ENCODE measurements around the gene ATP10A.
A peak's percentile ranks its signal among the peaks of the same experiment; 100 is the strongest.

ATP10A gene

GRCh38 chr15:25783134-25783533 is 80.0 kb downstream of the ATP10A start:
- Histone ChIP-seq H2BK15ac (ENCODE audit: low read length) (no peak overlapping the region), H2BK5ac (ENCODE audit: low read length) (no peak overlapping the region), H2BK120ac (ENCODE audit: low read depth, low read length) (no peak overlapping the region), H3K9ac (ENCODE audit: low read depth, low read length, poor library complexity) (no peak overlapping the region), H3K4me1 (ENCODE audit: control insufficient read depth in 2 of 2, insufficient read depth in 1 of 2, low read depth in 1 of 2, low read length in 2 of 2) (peaks cover 0 to 2% of the 10 kb centered on the region in 2 donors), H3K18ac (ENCODE audit: low read length) (no peak overlapping the region), H3K4me2 (ENCODE audit: insufficient read depth, low read length, poor library complexity, severe bottlenecking) (no peak overlapping the region), H3K23ac (ENCODE audit: low read depth, low read length, poor library complexity) (no peak overlapping the region), H3K36me3 (replicated peaks in 1 of 2; ENCODE audit: control insufficient read depth in 2 of 2, insufficient read depth in 2 of 2, low read length in 2 of 2) (no peaks in the 10 kb centered on the region), H2AK5ac (ENCODE audit: low read depth, low read length) (no peak overlapping the region), H3K27me3 (ENCODE audit: control insufficient read depth in 3 of 3, insufficient read depth in 3 of 3, low read depth in 1 of 3, low read length in 3 of 3) (no peaks in the 10 kb centered on the region), H4K91ac (ENCODE audit: low read depth, low read length, poor library complexity) (no peak overlapping the region), H4K8ac (ENCODE audit: low read depth, low read length) (no peak overlapping the region), H2AFZ (ENCODE audit: low read length) (peak overlapping the region; percentile 35), H3K79me1 (ENCODE audit: low read depth, low read length) (no peaks in the 10 kb centered on the region), H3K4me3 (ENCODE audit: low read length in 2 of 2) (no peak overlapping the region), H3K9me3 (replicated peaks in 1 of 2; ENCODE audit: control insufficient read depth in 2 of 2, insufficient read depth in 1 of 2, low read depth in 1 of 2, low read length in 2 of 2) (no peaks in the 10 kb centered on the region), H3K14ac (ENCODE audit: low read length) (no peak overlapping the region), H3K4ac (ENCODE audit: low read length) (no peak overlapping the region), H3K27ac (replicated peaks; ENCODE audit: low read length) (no peak overlapping the region), H2BK12ac (ENCODE audit: low read length) (no peak overlapping the region)
- WGBS, 2 donors (ENCODE audit: extremely low coverage in 2 of 2, insufficient read length in 2 of 2, insufficient replicate concordance in 1 of 2): no CpG with 5 or more reads among the region's 3 CpGs
- DNase-seq (ENCODE audit: low spot score): no peak

DNA sequence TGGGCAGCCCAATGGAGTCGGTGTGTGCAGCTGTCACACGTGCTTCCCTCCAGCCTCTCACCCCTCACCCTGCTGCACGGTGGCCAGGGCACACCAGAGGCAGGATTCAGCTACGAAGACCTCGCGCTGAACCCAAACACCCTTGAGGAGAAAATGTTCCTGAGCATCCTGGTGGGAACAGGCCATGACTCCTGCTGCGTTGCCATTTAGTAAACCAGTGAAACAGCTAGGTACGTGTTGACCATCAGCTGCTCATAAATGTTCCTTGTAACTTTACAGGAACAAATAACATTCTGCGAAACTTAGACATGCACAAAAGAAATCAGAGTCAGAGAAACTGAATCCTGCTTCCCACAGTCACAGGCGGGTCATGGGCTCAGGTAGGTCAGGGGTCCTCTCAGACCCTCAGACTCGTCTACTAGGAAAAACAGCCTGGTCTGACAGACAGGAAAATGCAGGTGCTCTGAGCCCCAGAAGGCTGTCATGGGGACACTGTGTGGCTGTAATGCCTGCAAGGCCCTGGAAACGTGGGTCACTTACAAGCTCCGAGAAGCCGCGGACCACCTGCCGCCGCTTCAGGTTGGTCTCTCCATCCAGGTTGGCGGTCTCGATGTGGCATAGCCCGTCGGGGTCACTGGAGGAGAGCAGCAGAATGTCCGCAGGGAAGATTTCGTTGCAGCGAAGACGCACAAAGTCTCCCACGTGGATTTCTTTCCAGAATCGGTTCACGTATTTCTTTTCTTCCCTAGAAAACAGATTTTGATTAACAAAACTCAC is 82.5 kb downstream of the ATP10A start:
- Histone ChIP-seq H3K4me1 (ENCODE audit: control insufficient read depth in 2 of 2, insufficient read depth in 1 of 2, low read depth in 1 of 2, low read length in 2 of 2) (peaks cover under 1 to 2% of the 10 kb centered on the region in 2 donors), H2AK5ac (ENCODE audit: low read depth, low read length) (peak overlapping the region; percentile 50), H3K14ac (ENCODE audit: low read length) (no peak overlapping the region), H2BK5ac (ENCODE audit: low read length) (peak overlapping the region; percentile 19), H3K36me3 (replicated peaks in 1 of 2; ENCODE audit: control insufficient read depth in 2 of 2, insufficient read depth in 2 of 2, low read length in 2 of 2) (no peaks in the 10 kb centered on the region), H3K23ac (ENCODE audit: low read depth, low read length, poor library complexity) (no peak overlapping the region), H3K4ac (ENCODE audit: low read length) (no peak overlapping the region), H4K8ac (ENCODE audit: low read depth, low read length) (no peak overlapping the region), H2BK12ac (ENCODE audit: low read length) (peak overlapping the region; percentile 49), H4K91ac (ENCODE audit: low read depth, low read length, poor library complexity) (no peak overlapping the region), H3K4me3 (ENCODE audit: low read length in 2 of 2) (no peak overlapping the region), H2AFZ (ENCODE audit: low read length) (no peak overlapping the region), H3K27ac (replicated peaks; ENCODE audit: low read length) (no peak overlapping the region), H3K79me1 (ENCODE audit: low read depth, low read length) (no peaks in the 10 kb centered on the region), H3K18ac (ENCODE audit: low read length) (peak overlapping the region; percentile 87), H2BK120ac (ENCODE audit: low read depth, low read length) (peak overlapping the region; percentile 74), H3K4me2 (ENCODE audit: insufficient read depth, low read length, poor library complexity, severe bottlenecking) (no peak overlapping the region), H2BK15ac (ENCODE audit: low read length) (no peak overlapping the region), H3K9me3 (replicated peaks in 1 of 2; ENCODE audit: control insufficient read depth in 2 of 2, insufficient read depth in 1 of 2, low read depth in 1 of 2, low read length in 2 of 2) (no peaks in the 10 kb centered on the region), H3K27me3 (ENCODE audit: control insufficient read depth in 3 of 3, insufficient read depth in 3 of 3, low read depth in 1 of 3, low read length in 3 of 3) (peaks cover 0 to 3% (median 0%) of the 10 kb centered on the region in 3 experiments), H3K9ac (ENCODE audit: low read depth, low read length, poor library complexity) (no peak overlapping the region)
- WGBS, 2 donors (ENCODE audit: extremely low coverage in 2 of 2, insufficient read length in 2 of 2, insufficient replicate concordance in 1 of 2): no CpG with 5 or more reads among the region's 28 CpGs
- no peak for DNase-seq (ENCODE audit: low spot score)

DNA sequence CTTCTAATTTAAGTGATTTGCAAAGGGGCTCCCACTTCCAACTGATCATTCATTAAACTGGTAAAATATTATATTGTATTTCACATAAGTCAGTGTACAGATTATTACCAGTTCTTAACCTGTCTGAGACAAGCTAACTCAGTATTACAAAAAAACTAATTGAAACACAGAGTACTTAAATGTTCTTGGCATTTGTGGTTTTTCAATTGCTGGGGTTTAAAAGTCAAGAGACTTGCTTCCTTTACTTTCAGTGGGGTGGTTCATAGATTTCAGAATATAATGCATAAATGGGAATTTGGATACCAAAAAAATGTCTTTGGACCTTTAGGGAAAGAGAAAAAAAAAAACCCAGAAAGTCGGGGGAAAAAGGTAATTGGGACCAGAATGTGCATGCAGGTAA is 85.0 kb downstream of the ATP10A start:
- Histone ChIP-seq H3K27me3 (ENCODE audit: control insufficient read depth in 3 of 3, insufficient read depth in 3 of 3, low read depth in 1 of 3, low read length in 3 of 3) (peaks cover 0 to 3% (median 0%) of the 10 kb centered on the region in 3 experiments), H2BK15ac (ENCODE audit: low read length) (no peak overlapping the region), H3K23ac (ENCODE audit: low read depth, low read length, poor library complexity) (no peak overlapping the region), H2BK5ac (ENCODE audit: low read length) (no peak overlapping the region), H4K8ac (ENCODE audit: low read depth, low read length) (no peak overlapping the region), H2BK12ac (ENCODE audit: low read length) (no peak overlapping the region), H3K4me1 (ENCODE audit: control insufficient read depth in 2 of 2, insufficient read depth in 1 of 2, low read depth in 1 of 2, low read length in 2 of 2) (peaks cover 6 to 12% of the 10 kb centered on the region in 2 donors), H3K9me3 (replicated peaks in 1 of 2; ENCODE audit: control insufficient read depth in 2 of 2, insufficient read depth in 1 of 2, low read depth in 1 of 2, low read length in 2 of 2) (no peaks in the 10 kb centered on the region), H2AFZ (ENCODE audit: low read length) (no peak overlapping the region), H4K91ac (ENCODE audit: low read depth, low read length, poor library complexity) (no peak overlapping the region), H3K4me3 (ENCODE audit: low read length in 2 of 2) (no peak overlapping the region), H3K27ac (replicated peaks; ENCODE audit: low read length) (no peak overlapping the region), H3K79me1 (ENCODE audit: low read depth, low read length) (no peaks in the 10 kb centered on the region), H2AK5ac (ENCODE audit: low read depth, low read length) (no peak overlapping the region), H2BK120ac (ENCODE audit: low read depth, low read length) (no peak overlapping the region), H3K9ac (ENCODE audit: low read depth, low read length, poor library complexity) (no peak overlapping the region), H3K36me3 (replicated peaks in 1 of 2; ENCODE audit: control insufficient read depth in 2 of 2, insufficient read depth in 2 of 2, low read length in 2 of 2) (no peaks in the 10 kb centered on the region), H3K4me2 (ENCODE audit: insufficient read depth, low read length, poor library complexity, severe bottlenecking) (no peak overlapping the region), H3K14ac (ENCODE audit: low read length) (no peak overlapping the region), H3K4ac (ENCODE audit: low read length) (no peak overlapping the region), H3K18ac (ENCODE audit: low read length) (no peak overlapping the region)
- no CpG with 5 or more reads among the region's 1 CpG for WGBS, 2 donors (ENCODE audit: extremely low coverage in 2 of 2, insufficient read length in 2 of 2, insufficient replicate concordance in 1 of 2)
- no peak for DNase-seq (ENCODE audit: low spot score)

DNA sequence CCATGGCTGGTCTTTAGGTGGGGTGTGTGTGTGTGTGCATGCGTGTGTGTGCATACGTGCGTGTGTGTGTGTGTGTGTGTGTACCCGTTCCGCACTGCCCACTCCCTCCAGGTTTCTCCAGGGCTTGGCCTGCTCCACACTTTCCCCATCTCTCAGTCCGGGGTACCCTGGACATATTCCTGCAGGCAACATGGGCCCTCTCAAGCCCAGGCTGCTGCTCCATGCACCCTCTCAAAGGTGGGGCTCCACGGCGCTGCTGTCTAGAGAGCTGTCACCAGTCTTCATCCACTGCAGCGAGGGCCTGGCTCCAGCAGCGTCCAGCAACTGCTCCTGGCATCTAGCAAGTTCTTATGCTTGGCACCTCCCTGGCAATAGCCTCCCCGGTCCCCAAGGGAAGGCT is 86.1 kb downstream of the ATP10A start:
- no peak for DNase-seq (ENCODE audit: low spot score)
- WGBS, 2 donors (ENCODE audit: extremely low coverage in 2 of 2, insufficient read length in 2 of 2, insufficient replicate concordance in 1 of 2): no CpG with 5 or more reads among the region's 11 CpGs

More for the DNA sequence above, 86.1 kb downstream of the ATP10A start:
- no peak overlapping the region for H3K27ac ChIP-seq (replicated peaks; ENCODE audit: low read length)
- H3K36me3 ChIP-seq (replicated peaks in 1 of 2; ENCODE audit: control insufficient read depth in 2 of 2, insufficient read depth in 2 of 2, low read length in 2 of 2): no peaks in the 10 kb centered on the region
- H3K9ac ChIP-seq (ENCODE audit: low read depth, low read length, poor library complexity): no peak overlapping the region
- H3K23ac ChIP-seq (ENCODE audit: low read depth, low read length, poor library complexity): no peak overlapping the region
- H4K91ac ChIP-seq (ENCODE audit: low read depth, low read length, poor library complexity): peak overlapping the region; percentile 66
- no peaks in the 10 kb centered on the region for H3K9me3 ChIP-seq (replicated peaks in 1 of 2; ENCODE audit: control insufficient read depth in 2 of 2, insufficient read depth in 1 of 2, low read depth in 1 of 2, low read length in 2 of 2)
- no peak overlapping the region for H2BK5ac ChIP-seq (ENCODE audit: low read length)
- no peak overlapping the region for H3K4me3 ChIP-seq (ENCODE audit: low read length in 2 of 2)
- peak overlapping the region; percentile 43 for H3K4ac ChIP-seq (ENCODE audit: low read length)
- H2BK15ac ChIP-seq (ENCODE audit: low read length): peak overlapping the region; percentile 39
- H2BK120ac ChIP-seq (ENCODE audit: low read depth, low read length): no peak overlapping the region
- peaks cover 0 to 3% (median 0%) of the 10 kb centered on the region in 3 experiments for H3K27me3 ChIP-seq (ENCODE audit: control insufficient read depth in 3 of 3, insufficient read depth in 3 of 3, low read depth in 1 of 3, low read length in 3 of 3)
- peak overlapping the region; percentile 82 for H2AK5ac ChIP-seq (ENCODE audit: low read depth, low read length)
- H4K8ac ChIP-seq (ENCODE audit: low read depth, low read length): no peak overlapping the region
- no peaks in the 10 kb centered on the region for H3K79me1 ChIP-seq (ENCODE audit: low read depth, low read length)
- H2BK12ac ChIP-seq (ENCODE audit: low read length): no peak overlapping the region
- peaks cover 6 to 12% of the 10 kb centered on the region in 2 donors for H3K4me1 ChIP-seq (ENCODE audit: control insufficient read depth in 2 of 2, insufficient read depth in 1 of 2, low read depth in 1 of 2, low read length in 2 of 2)
- H3K14ac ChIP-seq (ENCODE audit: low read length): no peak overlapping the region
- no peak overlapping the region for H3K4me2 ChIP-seq (ENCODE audit: insufficient read depth, low read length, poor library complexity, severe bottlenecking)
- H3K18ac ChIP-seq (ENCODE audit: low read length): peak overlapping the region; percentile 68
- H2AFZ ChIP-seq (ENCODE audit: low read length): no peak overlapping the region
